Stimulated activated naive CD8-positive, alpha-beta T cell treated with anti-CD3 and anti-CD28 coated beads, Interleukin-15, Interleukin-2, amounts not matched to agents 100 U/mL and 50 U/mL, for 24 hours (primary cell): ENCODE measurements around the gene RAB18.
"Not testable (repeated sequence)": the region's sequence is repeated elsewhere in the genome, so short reads cannot be mapped to it uniquely, and the experiment has no call there.

ENCODE experiments used
- ATAC-seq: fragments of 150-1000 bp; cut with Tn5 transposase; one replicate; pipeline ENCODE4 v1.10.0; 2021
- DNase-seq: peaks from one replicate; pipeline ENCODE4 v3.0.0; 2021

The RAB18 gene

DNA sequence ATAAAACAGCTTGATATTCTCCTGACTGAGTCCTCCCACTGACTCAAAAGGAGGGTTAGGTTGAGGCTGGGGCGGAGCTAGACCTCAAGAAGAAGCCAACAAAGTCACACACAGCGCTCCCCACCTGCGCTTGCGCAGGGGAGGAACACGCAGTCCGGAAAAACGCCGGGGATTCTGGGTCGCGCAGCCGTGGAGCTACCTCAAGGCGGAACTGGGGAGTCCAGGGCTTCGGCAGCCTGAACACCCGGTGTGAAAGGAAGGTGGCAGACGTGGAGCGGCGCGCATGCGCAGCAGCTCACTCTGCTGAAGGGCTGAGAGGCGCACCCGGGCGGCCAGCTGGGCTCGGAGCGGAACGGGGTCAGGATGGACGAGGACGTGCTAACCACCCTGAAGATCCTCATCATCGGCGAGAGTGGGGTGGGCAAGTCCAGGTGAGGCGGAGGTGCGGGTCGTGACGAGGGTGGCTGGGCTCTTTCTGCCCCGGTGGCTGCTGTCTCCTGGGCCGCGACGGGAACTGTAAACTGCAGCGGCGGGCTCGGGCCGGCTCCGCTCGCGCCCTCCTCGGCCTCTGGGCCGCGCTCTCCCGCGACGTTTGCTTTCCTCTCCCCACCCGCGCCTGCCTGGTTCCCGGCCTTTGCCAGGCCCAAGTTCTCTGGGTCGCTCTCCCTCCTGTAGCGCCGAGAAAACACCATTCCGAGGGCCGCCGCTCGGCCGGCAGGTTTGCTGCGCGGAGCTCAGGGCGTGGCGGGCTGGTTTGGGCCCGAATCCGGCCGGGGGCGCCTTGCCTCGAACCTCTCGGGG is at the start of gene RAB18:
Gene RAB18 (plus strand): TSS at position 298 of the 801 bp plus-strand sequence. CDS start 66 bp downstream, at position 364.
- DNase-seq (peak; percentile 96), ATAC-seq (peak; percentile 99)

- DNase-seq (no peak), ATAC-seq (no peak)
Measured at GRCh38 chr10:27454837-27455236, 49.3 kb upstream of the RAB18 start.

DNA sequence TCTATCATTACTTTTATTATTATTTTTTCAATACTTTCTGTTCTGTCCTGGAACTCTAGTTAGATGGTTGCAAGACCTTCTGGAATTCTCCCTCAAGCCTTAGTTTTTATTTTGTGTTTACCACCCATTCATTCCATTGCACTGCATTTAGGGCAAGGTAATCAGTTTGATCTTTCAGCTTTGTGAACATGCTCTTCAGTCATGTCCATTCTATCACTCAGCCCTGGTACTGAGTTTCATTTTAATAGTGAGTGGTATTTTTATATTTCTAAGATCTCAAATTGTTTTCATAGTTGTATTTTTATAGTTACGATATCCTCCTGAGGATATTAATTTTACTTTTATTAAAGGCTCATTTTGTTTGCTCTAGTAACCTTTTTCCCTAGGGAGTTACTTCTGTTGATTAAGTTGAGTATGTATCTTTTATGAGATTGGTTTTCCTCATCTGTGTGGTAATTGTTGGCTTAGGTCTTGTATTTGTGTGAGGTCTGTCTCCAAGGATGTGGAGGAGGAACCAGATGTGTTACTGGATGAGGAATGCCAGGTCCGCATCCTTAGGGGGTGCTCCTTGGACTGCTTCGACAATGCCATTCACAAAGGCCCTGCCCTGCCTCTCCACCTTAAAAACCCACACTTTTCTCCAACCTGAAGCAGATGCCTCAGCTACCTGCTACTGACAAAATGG is 46.7 kb upstream of the RAB18 start:
- DNase-seq (no peak), ATAC-seq (no peak)

- DNase-seq = no peak
- ATAC-seq = no peak
Measured at GRCh38 chr10:27457966-27458365, 46.1 kb upstream of the RAB18 start.

DNA sequence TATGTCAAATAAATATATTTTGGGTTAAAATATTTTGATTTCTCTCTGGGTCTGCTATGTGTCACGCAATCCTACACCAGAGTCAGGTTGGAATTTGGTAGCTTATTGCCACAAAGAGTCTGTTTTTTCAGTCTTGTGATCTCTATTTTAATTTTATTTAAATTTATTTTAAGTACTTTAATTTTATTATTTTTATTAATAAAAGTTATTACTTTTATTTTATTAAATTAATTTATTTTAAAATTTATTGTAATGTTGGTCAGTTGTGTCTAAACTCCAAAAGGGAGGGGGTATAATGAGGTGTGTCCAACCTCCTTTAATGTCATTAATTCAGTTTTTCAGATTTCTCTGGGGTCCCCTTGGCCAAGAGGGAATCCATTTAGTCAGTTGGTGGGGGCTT is 42.8 kb upstream of the RAB18 start:
- DNase-seq (no peak), ATAC-seq (no peak)

DNA sequence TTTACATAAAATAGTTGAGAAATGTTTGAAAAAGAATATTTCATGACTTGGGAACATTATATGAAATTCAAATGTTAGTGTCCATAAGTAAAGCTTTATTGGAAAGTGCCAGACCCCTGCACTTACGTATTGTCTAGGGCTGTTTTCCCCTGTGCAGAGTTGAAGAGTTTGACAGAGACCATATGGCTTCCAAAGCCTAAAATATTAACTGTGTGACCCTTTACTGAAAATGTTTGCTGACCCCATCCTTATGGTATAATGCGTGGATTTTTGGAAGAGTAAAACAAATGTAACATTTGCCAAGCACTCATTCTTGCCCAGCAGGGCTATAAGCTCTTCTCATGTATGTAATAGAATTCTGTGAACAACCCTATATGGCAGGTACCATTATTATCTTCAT is 40.1 kb upstream of the RAB18 start:
- no peak for DNase-seq
- no peak for ATAC-seq

- DNase-seq = no peak
- ATAC-seq = peak; percentile 57
Measured at GRCh38 chr10:27464993-27465392, 39.1 kb upstream of the RAB18 start.

- not testable (repeated sequence) for DNase-seq, ATAC-seq
Measured at GRCh38 chr10:27465596-27465995, 38.5 kb upstream of the RAB18 start.

DNA sequence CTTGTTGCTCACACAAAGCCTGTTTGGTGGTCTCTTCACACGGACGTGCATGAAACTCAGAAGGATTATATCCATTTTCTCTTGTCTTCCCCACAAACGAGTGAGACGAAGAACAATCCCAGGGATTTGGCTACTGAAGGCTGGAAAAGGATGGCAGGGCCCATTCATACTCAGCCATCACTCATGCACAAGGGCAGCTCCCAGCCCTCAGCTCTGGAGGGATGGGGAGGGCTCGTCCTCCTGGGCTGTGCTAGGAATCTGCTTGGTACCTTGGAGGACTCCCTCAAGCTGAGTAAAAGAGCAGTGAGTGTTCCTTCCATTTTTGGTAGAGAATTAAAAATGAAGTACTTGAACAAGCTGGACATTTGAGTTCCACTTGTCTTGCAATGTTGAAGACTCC is 33.2 kb upstream of the RAB18 start:
- no peak for DNase-seq
- ATAC-seq = no peak

GRCh38 chr10:27474741-27475140 is 29.4 kb upstream of the RAB18 start:
- no peak for DNase-seq
- no peak for ATAC-seq

DNA sequence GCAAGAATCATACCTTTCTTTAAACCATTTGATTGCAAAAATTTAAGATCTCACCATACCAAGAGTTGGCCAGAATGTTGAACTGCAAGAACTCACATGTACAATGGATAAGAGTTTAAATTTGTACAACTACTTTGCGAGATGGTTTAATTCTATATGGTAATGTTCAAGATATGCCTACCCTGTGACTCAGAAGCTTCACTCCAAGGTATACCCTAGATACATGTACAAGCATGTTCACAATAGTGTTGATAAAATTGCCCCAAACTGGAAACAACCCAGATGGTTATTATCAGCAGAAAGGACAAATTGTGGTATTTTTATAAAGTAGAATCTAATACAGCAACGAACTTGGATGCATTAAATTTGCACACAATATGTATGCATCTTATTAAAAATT is 25.1 kb upstream of the RAB18 start:
- DNase-seq (no peak), ATAC-seq (no peak)

DNA sequence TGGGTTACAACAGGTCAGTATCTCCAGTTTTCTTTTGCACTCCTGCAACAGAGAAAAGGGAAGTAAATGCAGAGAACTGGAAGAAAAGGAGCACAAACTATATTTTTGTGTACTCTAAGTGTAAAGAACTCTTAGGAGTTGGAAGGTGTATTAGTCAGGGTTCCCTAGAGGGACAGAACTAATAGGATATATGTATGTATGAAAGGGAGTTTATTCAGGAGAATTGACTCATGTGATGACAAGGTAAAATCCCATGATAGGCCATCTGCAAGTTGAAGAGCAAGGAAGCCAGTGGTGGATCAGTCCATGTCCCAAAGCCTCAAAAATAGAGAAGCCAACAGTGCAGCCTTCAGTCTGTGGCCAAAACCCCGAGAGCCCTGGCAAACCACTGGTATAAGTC is 22.6 kb upstream of the RAB18 start:
- DNase-seq = no peak

GRCh38 chr10:27482984-27483956 is 20.8 kb upstream of the RAB18 start:
- ATAC-seq (no peak), DNase-seq (no peak)

More for the DNA sequence above, 22.6 kb upstream of the RAB18 start:
- no peak for ATAC-seq

- ATAC-seq = no peak
- no peak for DNase-seq
Measured at GRCh38 chr10:27485368-27485767, 18.7 kb upstream of the RAB18 start.

- no peak for ATAC-seq
- DNase-seq = no peak
Measured at GRCh38 chr10:27485986-27486385, 18.1 kb upstream of the RAB18 start.

DNA sequence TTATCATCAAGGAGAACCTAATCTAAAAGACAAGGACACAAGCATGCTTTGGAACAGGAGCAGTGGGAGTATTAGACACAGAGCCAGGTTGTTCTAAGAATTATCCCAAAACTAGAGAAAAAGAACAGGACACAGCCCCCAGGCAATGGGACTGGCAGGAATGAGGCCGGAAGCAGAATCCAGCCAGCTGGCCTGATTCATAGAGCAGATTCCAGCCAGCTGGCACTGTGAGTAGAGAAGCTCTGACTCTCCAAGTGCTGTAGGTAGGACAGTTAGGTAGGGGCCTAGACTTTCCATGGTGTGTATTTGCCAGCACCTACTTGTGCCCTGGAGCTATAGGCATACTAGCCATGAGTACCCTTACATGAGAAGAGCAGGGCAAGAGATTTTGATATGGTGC is 13.3 kb upstream of the RAB18 start:
- no peak for DNase-seq

DNA sequence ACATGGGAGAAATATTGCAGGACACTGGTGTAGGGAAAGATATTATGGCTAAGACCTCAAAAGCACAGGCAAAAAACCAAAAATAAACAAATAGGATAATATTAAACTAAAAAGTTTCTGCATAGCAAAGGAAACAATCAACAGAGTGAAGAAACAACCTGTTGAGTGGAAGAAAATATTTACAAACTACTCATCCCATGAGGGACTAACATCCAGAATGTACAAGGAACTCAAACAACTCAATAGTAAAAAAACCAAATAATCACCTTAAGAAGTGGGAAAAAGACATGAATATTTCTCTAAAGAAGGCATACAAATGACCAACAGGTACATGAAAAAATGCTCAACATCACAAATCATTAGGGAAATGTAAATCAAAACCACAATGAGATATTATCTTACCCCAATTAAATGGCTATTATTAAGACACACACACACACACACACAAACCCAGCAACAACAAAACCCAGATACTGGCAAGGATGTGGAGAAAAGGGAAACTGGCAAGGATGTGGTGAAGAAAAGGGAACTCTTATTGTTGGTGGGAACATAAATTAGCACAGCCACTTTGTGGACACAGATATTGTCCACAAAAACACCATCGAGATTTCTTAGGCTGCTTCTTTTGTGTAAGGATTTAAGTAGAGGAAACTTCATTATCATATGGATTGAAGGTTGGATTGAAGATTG is 9.8 kb upstream of the RAB18 start:
- no peak for ATAC-seq
- DNase-seq = no peak

More for the DNA sequence above, 13.3 kb upstream of the RAB18 start:
- ATAC-seq = no peak

- ATAC-seq (no peak), DNase-seq (no peak)
Measured at GRCh38 chr10:27496137-27496536, 8.0 kb upstream of the RAB18 start.

DNA sequence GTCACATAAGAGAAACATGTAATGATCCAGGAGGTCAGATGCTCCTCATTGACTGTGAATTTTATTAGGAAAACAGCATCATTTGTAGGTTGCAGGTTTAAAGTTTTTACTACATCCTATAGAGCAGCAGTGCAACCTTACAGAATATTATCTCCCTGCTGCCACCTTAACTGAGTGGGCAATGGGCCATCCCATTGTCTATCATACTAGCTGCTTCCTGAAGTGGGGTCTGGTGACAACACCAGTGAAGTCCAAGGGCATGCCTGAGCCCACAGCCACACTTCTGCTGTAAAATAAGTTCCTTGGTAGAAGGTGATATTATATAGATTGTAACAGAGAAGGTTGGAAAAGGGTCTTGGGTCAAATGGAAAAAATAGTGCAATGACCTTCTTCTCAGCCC is 4.0 kb upstream of the RAB18 start:
- no peak for ATAC-seq
- DNase-seq = no peak

- no peak for ATAC-seq
- DNase-seq = no peak
Measured at GRCh38 chr10:27500886-27501285, 3.2 kb upstream of the RAB18 start.

DNA sequence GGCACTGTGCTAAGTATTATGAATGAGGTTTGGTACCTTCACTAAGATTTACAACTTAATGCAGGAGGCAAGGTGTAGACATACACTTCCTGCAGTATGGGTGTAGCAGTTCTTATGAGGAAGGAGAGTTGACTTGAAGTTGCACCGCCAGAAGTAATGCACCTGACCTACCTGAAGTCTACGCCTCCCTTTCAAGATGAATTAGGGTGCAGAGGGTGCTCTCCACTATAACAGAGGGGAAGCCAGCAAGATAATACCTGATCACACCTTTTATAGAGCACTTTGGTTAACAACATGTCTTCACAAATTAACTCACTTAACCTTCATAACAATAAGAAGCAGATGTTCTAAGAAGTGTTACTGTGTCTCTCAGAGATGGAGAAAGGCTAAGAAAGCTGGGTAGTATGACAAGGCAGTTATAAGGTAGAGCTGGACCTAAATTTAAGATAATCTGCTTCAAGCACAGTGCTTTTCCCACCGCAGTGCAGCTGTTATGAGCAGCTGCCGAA is 552 bp upstream of the RAB18 start:
- ATAC-seq (no peak), DNase-seq (no peak)
